HG02571 (cell line): ENCODE measurements around the gene GP2.

Experiments
- ATAC-seq: cut with Tn5 transposase; IDR thresholded peaks from one replicate; pipeline ENCODE4 v1.9.1; 2021; ENCODE audit warnings: mild to moderate bottlenecking, moderate library complexity; ENCODE audit not compliant: unreplicated experiment

Gene GP2

GRCh38 chr16:20327444-20328041 is at the start of gene GP2:
TSS of gene GP2 (minus strand) at chr16:20327513. CDS start at chr16:20326431, 1,082 bp downstream.
- no peak for ATAC-seq

GRCh38 chr16:20372701-20373100 is 45.4 kb upstream of the GP2 start:
- no peak for ATAC-seq

GRCh38 chr16:20369452-20370054 is 42.2 kb upstream of the GP2 start:
- no peak for ATAC-seq

- ATAC-seq = no peak
Measured at GRCh38 chr16:20364051-20364450, 36.7 kb upstream of the GP2 start.

GRCh38 chr16:20363191-20363590 is 35.9 kb upstream of the GP2 start:
- no peak for ATAC-seq

- no peak for ATAC-seq
Measured at GRCh38 chr16:20359997-20360396, 32.7 kb upstream of the GP2 start.

- no peak for ATAC-seq
Measured at GRCh38 chr16:20355114-20355782, 27.9 kb upstream of the GP2 start.

- no peak for ATAC-seq
Measured at GRCh38 chr16:20353379-20353778, 26.1 kb upstream of the GP2 start.

- no peak for ATAC-seq
Measured at GRCh38 chr16:20352615-20353014, 25.3 kb upstream of the GP2 start, which contains the start of gene UMOD. TSS of gene UMOD (minus strand) at chr16:20352715. CDS start at chr16:20350737, 1,978 bp downstream.

GRCh38 chr16:20349615-20350014 is 22.3 kb upstream of the GP2 start:
- ATAC-seq = no peak

- ATAC-seq = no peak
Measured at GRCh38 chr16:20348365-20349185, 21.3 kb upstream of the GP2 start.

GRCh38 chr16:20347666-20348364 is 20.5 kb upstream of the GP2 start:
- ATAC-seq = no peak

- ATAC-seq = no peak
Measured at GRCh38 chr16:20344611-20345010, 17.3 kb upstream of the GP2 start.

- no peak for ATAC-seq
Measured at GRCh38 chr16:20339744-20340143, 12.4 kb upstream of the GP2 start.

GRCh38 chr16:20336955-20337354 is 9.6 kb upstream of the GP2 start:
- ATAC-seq = no peak

- no peak for ATAC-seq
Measured at GRCh38 chr16:20334396-20334795, 7.1 kb upstream of the GP2 start.

- no peak for ATAC-seq
Measured at GRCh38 chr16:20333120-20333519, 5.8 kb upstream of the GP2 start.

- no peak for ATAC-seq
Measured at GRCh38 chr16:20332411-20332810, 5.1 kb upstream of the GP2 start.

GRCh38 chr16:20331635-20332034 is 4.3 kb upstream of the GP2 start:
- ATAC-seq = no peak

GRCh38 chr16:20329392-20330138 is 2.3 kb upstream of the GP2 start:
- no peak for ATAC-seq
